Measurements from ENCODE around the gene TNS3. TPM values are rescaled to one million over a fixed set of nuclear protein-coding genes. Genes with fewer than 3 reads are reported as not detected.
A peak's percentile ranks its signal among the peaks of the same experiment; 100 is the strongest.

TNS3 gene
- total RNA-seq, 4 donors from 2014 or later, result 6.6 to 16.0 (median 9.6) TPM

DNA sequence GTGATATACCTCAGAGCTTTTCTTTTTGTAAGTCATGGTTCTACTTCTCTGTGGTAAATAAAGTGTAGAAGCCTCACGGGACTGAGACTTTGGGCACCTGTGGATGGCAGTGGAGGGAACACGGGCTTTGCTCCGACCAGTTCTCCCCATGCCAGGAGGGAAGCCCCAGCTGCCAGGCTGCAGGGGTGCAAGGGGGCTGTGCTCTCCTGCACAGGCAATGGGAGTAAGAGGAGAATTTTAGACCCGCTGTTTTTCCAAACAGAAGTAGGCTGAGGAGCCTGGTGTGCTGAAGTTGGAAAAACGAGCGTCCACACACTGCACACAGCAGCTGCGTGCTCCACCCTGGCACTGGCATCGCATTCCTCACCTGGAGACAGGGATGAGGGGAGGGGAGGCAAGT lies 282.4 kb downstream of the TNS3 start:
- TF ChIP-seq POLR2A (IDR thresholded peaks at IDR 0.05), result no peak
- TF ChIP-seq, protein P1, sequence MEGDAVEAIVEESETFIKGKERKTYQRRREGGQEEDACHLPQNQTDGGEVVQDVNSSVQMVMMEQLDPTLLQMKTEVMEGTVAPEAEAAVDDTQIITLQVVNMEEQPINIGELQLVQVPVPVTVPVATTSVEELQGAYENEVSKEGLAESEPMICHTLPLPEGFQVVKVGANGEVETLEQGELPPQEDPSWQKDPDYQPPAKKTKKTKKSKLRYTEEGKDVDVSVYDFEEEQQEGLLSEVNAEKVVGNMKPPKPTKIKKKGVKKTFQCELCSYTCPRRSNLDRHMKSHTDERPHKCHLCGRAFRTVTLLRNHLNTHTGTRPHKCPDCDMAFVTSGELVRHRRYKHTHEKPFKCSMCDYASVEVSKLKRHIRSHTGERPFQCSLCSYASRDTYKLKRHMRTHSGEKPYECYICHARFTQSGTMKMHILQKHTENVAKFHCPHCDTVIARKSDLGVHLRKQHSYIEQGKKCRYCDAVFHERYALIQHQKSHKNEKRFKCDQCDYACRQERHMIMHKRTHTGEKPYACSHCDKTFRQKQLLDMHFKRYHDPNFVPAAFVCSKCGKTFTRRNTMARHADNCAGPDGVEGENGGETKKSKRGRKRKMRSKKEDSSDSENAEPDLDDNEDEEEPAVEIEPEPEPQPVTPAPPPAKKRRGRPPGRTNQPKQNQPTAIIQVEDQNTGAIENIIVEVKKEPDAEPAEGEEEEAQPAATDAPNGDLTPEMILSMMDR (IDR thresholded peaks at IDR 0.05), result no peak
- peaks cover 0 to 14% (median 4%) of the 10 kb centered on the region in 3 donors for H3K4me1 ChIP-seq
- H3K4me3 ChIP-seq, result no peak overlapping the region
- intact Hi-C loops (cut with DNase I), result no loop called here
- peak overlapping the region in 1 of 4 donors; percentile 10 for H3K27ac ChIP-seq
- DNase-seq, result no peak
- H3K27me3 ChIP-seq, result no peaks in the 10 kb centered on the region
- 80 to 81% methylated on average over 3 to 5 of the region's 8 CpGs for WGBS, 2 donors
- H3K9me3 ChIP-seq, result no peaks in the 10 kb centered on the region
- H3K36me3 ChIP-seq, result peaks cover 0 to 25% (median 0%) of the 10 kb centered on the region in 3 donors

DNA sequence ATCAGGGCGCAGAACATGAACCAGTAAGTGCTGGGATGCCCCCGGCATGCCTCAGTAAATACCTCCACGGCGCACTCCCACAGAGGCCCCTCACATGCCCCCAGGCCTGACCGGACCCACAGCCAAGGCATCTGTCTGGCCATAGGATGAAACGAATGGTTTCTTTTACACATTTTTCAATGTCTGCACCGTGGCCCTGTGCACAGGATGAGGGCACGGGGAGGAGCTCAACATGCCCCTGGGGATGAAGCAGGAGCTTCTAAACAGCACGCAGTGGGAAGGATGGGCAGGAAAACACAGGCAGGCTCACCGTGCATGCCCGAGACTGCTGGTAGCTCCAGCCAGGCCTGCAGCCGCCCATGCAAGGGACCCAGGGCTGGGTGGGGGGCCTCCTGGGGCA lies 283.3 kb downstream of the TNS3 start:
- H3K4me3 ChIP-seq, result no peak overlapping the region
- H3K9me3 ChIP-seq, result no peaks in the 10 kb centered on the region
- H3K36me3 ChIP-seq, result peaks cover 0 to 21% (median 0%) of the 10 kb centered on the region in 3 donors
- DNase-seq, result no peak
- WGBS, 2 donors, result 69 to 85% methylated on average over 6 to 9 of the region's 12 CpGs
- H3K27me3 ChIP-seq, result no peaks in the 10 kb centered on the region
- TF ChIP-seq POLR2A (IDR thresholded peaks at IDR 0.05), result no peak
- no peak overlapping the region for H3K27ac ChIP-seq
- intact Hi-C loops (cut with DNase I), result no loop called here
- H3K4me1 ChIP-seq, result peaks cover 4 to 22% (median 5%) of the 10 kb centered on the region in 3 donors

DNA sequence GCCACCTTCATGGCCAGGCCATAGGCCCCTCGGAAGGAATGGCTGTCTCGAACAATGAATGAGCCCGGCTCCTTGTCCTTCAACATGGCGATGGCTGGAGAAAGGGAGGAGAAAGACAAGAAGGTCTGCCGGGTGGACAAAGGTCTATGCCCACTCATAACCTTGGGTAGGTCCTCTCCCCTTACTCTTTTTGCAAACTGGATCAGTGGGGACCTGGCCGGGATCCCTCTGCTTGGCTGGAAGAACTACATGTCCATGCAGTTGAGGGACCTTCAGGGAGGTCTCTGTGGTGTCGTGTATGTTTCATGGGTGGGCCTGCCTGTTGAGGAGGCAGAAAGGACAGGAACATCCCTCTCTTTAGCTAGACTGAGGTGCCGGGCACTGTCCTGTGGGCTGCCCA lies 284.8 kb downstream of the TNS3 start:
- DNase-seq, result no peak
- peaks cover 4 to 37% (median 11%) of the 10 kb centered on the region in 3 donors for H3K4me1 ChIP-seq
- intact Hi-C loops (cut with DNase I), result no loop called here
- no peaks in the 10 kb centered on the region for H3K9me3 ChIP-seq
- TF ChIP-seq, protein P1 (IDR thresholded peaks at IDR 0.05), result no peak
- no peak for TF ChIP-seq POLR2A (IDR thresholded peaks at IDR 0.05)
- WGBS, 2 donors, result 95 to 100% methylated on average over 4 to 8 of the region's 8 CpGs
- no peaks in the 10 kb centered on the region for H3K27me3 ChIP-seq
- no peak overlapping the region for H3K27ac ChIP-seq
- no peak overlapping the region for H3K4me3 ChIP-seq
- H3K36me3 ChIP-seq, result peaks cover 0 to 6% (median 0%) of the 10 kb centered on the region in 3 donors

DNA sequence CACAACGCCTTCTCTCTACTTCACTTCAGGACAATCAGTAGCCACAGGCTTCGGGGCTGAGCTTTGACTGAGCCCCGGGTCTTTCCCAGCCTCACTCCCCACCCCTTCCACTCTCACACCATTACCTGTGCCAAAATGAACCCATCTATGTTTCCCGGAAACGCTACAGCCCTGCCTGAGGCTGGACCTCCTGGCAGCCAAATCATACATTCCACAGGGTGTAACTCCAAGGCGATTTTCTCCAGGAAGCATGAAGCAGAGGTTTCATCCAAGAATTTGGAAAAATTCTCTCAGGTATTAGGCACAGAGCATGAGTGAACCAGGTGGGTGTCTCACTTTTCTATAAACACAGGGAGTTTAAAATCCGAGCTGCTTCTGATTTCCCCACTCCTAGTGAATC lies 286.3 kb downstream of the TNS3 start:
- DNase-seq, result no peak
- TF ChIP-seq, protein P1 (IDR thresholded peaks at IDR 0.05), result no peak
- no peak for TF ChIP-seq POLR2A (IDR thresholded peaks at IDR 0.05)
- intact Hi-C loops (cut with DNase I), result no loop called here
- no peak overlapping the region for H3K27ac ChIP-seq
- WGBS, 2 donors, result 44 to 45% methylated on average over 7 of the region's 7 CpGs
- no peaks in the 10 kb centered on the region for H3K36me3 ChIP-seq
- H3K27me3 ChIP-seq, result no peaks in the 10 kb centered on the region
- H3K4me3 ChIP-seq, result no peak overlapping the region
- H3K4me1 ChIP-seq, result peaks cover 4 to 52% (median 23%) of the 10 kb centered on the region in 3 donors
- no peaks in the 10 kb centered on the region for H3K9me3 ChIP-seq

DNA sequence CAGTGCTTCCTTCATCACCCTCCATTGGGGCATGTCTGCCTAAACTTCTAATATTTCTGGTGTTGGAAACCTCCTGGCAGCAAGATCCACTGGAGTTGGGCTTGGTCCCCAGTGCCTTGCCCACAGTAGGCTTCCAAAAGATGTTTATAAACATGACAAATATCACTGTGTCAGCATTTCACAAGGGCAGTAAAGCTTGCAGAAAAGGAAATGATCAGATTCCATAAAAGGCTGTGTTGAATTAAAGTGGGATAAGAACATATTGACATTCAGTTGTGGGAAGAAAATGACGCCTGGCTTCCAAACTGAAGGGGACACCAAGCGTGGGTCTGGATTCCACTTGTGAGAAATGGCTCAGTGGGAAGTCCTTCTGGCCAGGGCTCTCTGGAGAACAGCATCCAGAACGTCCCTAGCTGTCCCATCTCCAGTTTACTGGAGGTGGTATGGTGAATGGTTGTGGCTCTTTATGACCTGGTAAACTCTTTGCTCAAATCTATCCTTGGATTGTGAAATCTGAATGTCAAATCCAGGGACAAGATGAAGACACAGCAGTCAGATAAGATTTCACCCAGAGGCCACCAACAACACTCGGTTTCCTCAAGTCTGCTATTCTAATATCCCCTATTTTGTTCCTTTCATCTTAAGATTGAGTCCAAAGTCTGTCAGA lies 287.2 kb downstream of the TNS3 start:
- intact Hi-C loops (cut with DNase I), result no loop called here
- Histone ChIP-seq H3K27ac (peak overlapping the region in 3 of 4 donors; percentile 40 to 52 (median 49)), H3K27me3 (no peaks in the 10 kb centered on the region), H3K4me1 (peaks cover 4 to 55% (median 25%) of the 10 kb centered on the region in 3 donors), H3K9me3 (no peaks in the 10 kb centered on the region), H3K4me3 (no peak overlapping the region), H3K36me3 (no peaks in the 10 kb centered on the region)
- WGBS, 2 donors, result 75 to 82% methylated on average over 4 of the region's 4 CpGs
- DNase-seq, result no peak
- no peak for TF ChIP-seq POLR2A (IDR thresholded peaks at IDR 0.05)
- TF ChIP-seq, protein P1 (IDR thresholded peaks at IDR 0.05), result no peak
